ENCODE data around the gene DNAAF5. TPM values are rescaled to one million over a fixed set of nuclear protein-coding genes. Genes with fewer than 3 reads are reported as not detected.

Gene DNAAF5
- total RNA-seq, 1 donor from 2014 or later = 45.6 TPM

DNA sequence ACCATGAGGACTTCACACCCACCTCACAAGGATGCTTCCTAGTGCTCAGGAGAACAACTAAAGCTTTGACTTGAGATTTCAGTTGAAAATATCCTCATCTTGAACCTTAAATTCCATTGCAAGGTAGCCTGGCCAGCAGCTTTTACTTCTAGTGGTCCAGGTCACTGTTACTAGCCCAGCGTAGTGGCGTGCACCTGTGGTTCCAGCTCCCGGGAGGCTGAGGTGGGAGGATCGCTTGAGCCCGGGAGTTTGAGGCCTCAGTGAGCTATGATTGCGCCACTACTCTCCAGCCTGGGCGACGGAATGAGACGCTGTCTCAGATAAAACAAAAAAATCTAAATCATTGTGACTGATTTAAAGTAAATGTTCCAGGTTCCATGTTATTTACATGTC lies 28.9 kb downstream of the DNAAF5 start:
- H3K27ac Mint-ChIP-seq = no peak overlapping the region

DNA sequence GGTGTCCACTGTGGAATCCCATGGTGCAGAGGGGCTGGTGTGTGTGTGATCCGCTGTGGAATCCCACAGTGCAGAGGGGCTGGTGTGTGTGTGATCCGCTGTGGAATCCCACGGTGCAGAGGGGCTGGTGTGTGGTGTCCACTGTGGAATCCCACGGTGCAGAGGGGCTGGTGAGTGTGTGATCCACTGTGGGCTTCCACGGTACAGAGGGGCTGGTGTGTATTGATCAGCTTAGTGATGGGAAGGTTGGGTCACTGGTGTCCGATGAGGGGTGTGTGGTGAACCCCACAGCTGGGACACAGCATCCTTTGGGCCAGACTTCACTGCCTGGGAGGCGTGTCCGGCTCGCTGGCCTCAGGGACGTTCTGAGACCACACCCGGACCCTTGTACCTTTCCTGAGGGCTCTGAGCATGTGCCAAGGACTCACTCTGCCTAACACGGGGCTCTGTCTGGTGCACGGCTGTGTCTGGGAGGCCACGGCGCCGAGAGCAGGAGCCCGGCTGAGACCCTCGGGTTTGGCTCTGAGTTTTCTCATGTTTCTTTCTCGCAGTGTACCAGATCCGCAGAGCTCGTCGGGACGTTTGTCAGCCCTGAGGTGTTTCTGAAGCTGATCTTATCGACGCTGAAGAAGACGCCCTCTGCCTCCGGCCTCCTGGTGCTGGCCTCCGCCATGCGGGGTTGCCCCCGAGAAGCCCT lies 29.9 kb downstream of the DNAAF5 start:
- peaks cover 18% of the 10 kb centered on the region for H3K36me3 Mint-ChIP-seq
- DNase-seq (ENCODE audit: extremely low spot score, unreplicated experiment) = no peak
- no peak overlapping the region for H3K27ac Mint-ChIP-seq
- TF ChIP-seq, protein P1, sequence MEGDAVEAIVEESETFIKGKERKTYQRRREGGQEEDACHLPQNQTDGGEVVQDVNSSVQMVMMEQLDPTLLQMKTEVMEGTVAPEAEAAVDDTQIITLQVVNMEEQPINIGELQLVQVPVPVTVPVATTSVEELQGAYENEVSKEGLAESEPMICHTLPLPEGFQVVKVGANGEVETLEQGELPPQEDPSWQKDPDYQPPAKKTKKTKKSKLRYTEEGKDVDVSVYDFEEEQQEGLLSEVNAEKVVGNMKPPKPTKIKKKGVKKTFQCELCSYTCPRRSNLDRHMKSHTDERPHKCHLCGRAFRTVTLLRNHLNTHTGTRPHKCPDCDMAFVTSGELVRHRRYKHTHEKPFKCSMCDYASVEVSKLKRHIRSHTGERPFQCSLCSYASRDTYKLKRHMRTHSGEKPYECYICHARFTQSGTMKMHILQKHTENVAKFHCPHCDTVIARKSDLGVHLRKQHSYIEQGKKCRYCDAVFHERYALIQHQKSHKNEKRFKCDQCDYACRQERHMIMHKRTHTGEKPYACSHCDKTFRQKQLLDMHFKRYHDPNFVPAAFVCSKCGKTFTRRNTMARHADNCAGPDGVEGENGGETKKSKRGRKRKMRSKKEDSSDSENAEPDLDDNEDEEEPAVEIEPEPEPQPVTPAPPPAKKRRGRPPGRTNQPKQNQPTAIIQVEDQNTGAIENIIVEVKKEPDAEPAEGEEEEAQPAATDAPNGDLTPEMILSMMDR (conservative IDR thresholded peaks at IDR 0.05) = no peak
- H3K9me3 Mint-ChIP-seq = no peaks in the 10 kb centered on the region
- no peaks in the 10 kb centered on the region for H3K4me1 Mint-ChIP-seq (ENCODE audit: unreplicated experiment)
- no peak overlapping the region for H3K4me3 Mint-ChIP-seq
- H3K27me3 Mint-ChIP-seq = no peaks in the 10 kb centered on the region

More for the DNA sequence above, 28.9 kb downstream of the DNAAF5 start:
- H3K4me1 Mint-ChIP-seq (ENCODE audit: unreplicated experiment) = no peaks in the 10 kb centered on the region
- DNase-seq (ENCODE audit: extremely low spot score, unreplicated experiment) = no peak
- H3K9me3 Mint-ChIP-seq = no peaks in the 10 kb centered on the region
- H3K36me3 Mint-ChIP-seq = peaks cover 15% of the 10 kb centered on the region
- no peaks in the 10 kb centered on the region for H3K27me3 Mint-ChIP-seq
- no peak overlapping the region for H3K4me3 Mint-ChIP-seq
- TF ChIP-seq, protein P1 (conservative IDR thresholded peaks at IDR 0.05) = no peak

DNA sequence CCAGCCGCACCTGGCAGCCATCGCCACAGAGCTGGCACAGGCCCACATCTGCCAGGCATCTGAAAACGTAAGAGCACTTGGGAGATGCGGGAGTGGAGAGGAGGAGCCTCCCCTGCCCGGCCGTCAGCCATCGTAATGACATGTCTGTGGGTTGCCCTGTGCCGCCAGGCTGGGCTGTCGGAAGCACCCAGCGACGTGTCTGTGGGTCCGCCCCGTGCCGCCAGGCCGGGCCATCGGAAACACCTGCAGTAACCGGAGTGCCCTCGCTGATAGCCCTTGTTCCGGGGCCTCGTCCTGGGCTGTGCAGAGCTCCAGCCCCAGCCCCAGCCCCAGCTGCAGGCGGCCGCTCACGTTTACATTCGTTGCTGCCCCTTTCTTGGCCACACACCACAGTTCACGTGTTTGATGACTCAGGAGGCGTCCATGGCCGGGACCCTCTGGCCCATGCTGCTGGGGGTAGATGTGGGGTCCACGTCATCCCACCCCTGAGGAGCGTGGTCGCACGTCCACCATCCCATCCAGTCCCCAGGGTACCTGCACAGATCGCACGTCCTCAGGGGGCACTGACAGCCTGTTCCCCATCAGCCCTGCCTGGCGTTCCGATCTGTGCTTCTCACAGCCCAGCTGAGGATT lies 30.5 kb downstream of the DNAAF5 start:
- no peaks in the 10 kb centered on the region for H3K9me3 Mint-ChIP-seq
- H3K36me3 Mint-ChIP-seq = peaks cover 19% of the 10 kb centered on the region
- no peak overlapping the region for H3K27ac Mint-ChIP-seq
- H3K4me3 Mint-ChIP-seq = no peak overlapping the region
- H3K27me3 Mint-ChIP-seq = no peaks in the 10 kb centered on the region
- no peak for DNase-seq (ENCODE audit: extremely low spot score, unreplicated experiment)
- TF ChIP-seq, protein P1 (conservative IDR thresholded peaks at IDR 0.05) = no peak
- no peaks in the 10 kb centered on the region for H3K4me1 Mint-ChIP-seq (ENCODE audit: unreplicated experiment)

DNA sequence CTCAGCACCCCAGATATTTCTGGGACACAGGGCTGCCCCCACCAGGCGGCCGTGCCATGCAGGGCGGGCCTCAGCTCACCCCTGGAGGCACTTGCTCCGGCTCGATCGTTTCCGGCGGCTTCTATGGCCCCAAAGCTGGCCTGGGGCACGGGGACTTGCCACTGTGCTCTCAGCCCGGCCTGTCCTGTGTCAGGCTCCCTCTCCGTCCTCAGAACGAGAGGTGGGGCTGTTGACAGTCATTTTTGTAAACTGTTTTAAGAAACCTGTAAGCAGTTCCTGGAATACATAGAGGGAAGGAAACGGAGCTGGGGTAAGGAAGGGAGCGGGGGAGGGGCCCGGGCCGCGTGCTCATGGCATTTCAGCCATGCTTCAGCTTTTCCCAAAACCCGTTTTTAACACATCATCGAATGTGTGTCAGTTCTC lies 31.3 kb downstream of the DNAAF5 start:
- no peaks in the 10 kb centered on the region for H3K4me1 Mint-ChIP-seq (ENCODE audit: unreplicated experiment)
- no peak overlapping the region for H3K4me3 Mint-ChIP-seq
- no peak for DNase-seq (ENCODE audit: extremely low spot score, unreplicated experiment)
- no peaks in the 10 kb centered on the region for H3K9me3 Mint-ChIP-seq
- no peaks in the 10 kb centered on the region for H3K27me3 Mint-ChIP-seq
- TF ChIP-seq, protein P1 (conservative IDR thresholded peaks at IDR 0.05) = no peak
- H3K27ac Mint-ChIP-seq = no peak overlapping the region
- H3K36me3 Mint-ChIP-seq = peaks cover 19% of the 10 kb centered on the region

DNA sequence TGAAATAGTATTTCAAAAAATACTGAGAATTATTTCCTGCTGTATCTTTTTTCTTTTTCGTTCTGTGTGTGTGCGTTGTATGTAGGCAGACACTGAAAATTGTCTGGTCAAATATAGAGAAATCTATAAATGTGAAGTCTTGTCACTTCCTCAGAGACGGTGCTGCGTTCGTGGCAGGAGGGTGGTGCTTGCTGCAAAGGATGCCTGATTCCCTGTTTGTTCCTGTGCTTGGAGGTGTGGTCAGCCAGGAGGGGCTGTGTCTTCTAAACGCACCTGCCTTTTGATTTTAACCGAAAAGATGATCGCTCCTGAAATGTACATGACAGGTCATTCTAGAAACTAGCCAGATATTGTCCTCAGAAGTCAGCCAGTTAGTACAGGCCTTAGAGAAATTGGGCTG lies 33.1 kb downstream of the DNAAF5 start:
- no peak overlapping the region for H3K27ac Mint-ChIP-seq
- no peak overlapping the region for H3K4me3 Mint-ChIP-seq
- DNase-seq (ENCODE audit: extremely low spot score, unreplicated experiment) = no peak
- no peaks in the 10 kb centered on the region for H3K9me3 Mint-ChIP-seq
- H3K4me1 Mint-ChIP-seq (ENCODE audit: unreplicated experiment) = no peaks in the 10 kb centered on the region
- TF ChIP-seq, protein P1 (conservative IDR thresholded peaks at IDR 0.05) = no peak
- peaks cover 22% of the 10 kb centered on the region for H3K36me3 Mint-ChIP-seq
- H3K27me3 Mint-ChIP-seq = no peaks in the 10 kb centered on the region

All from type B pancreatic cell (in vitro differentiated cells).